Fibroblast of skin of right quadriceps (primary cell): ENCODE results near the gene RANGRF.

ENCODE experiments used
- DNase-seq: peaks from one replicate; pipeline ENCODE4 v3.0.0-alpha.2; 2013

The RANGRF gene

GRCh38 chr17:8275421-8276290, 12.8 kb upstream of the RANGRF start:
- DNase-seq = no peak

DNA sequence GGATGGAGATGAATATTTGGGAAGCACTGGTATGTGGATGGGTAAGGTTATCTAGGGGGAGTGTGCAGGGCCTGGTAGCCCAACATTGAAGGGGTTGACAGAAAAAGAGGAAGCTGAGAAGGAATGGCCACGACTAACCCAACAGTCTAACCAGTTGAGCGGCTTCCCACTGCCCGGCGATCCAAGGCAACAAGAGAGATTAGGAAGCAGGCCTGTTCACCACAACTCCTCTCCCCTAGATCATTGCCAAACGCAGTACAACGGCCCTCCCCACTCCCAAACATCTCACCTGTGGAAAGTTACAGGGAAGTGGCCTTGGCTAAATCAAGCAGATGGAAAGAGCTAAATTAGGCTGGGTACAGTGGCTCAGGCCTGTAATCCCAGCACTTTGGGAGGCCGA, 11.2 kb upstream of the RANGRF start:
- DNase-seq = no peak

DNA sequence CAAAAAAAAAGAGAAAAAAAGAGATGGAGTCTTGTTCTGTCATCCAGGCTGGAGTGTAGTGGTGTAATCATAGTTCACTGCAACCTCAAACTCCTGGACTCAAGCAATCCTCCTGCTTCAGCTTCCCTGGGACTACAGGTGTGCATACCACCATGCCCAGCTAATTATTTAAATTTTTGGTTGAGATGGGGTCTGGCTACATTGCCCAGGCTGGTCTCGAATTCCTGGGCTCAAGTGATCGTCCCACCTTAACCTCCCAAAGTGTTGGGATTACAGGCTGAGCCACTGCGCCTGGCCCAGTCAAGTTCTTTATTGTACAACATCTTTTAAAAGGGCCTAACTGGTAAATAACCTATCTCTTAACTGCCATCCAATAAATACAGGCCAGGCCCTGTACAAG, 6.1 kb upstream of the RANGRF start:
- DNase-seq = no peak

GRCh38 chr17:8283356-8283755, 5.1 kb upstream of the RANGRF start:
- no peak for DNase-seq

- no peak for DNase-seq
Observed at GRCh38 chr17:8284126-8284525, 4.3 kb upstream of the RANGRF start.

GRCh38 chr17:8285270-8286181, 2.9 kb upstream of the RANGRF start:
- DNase-seq = no peak

DNA sequence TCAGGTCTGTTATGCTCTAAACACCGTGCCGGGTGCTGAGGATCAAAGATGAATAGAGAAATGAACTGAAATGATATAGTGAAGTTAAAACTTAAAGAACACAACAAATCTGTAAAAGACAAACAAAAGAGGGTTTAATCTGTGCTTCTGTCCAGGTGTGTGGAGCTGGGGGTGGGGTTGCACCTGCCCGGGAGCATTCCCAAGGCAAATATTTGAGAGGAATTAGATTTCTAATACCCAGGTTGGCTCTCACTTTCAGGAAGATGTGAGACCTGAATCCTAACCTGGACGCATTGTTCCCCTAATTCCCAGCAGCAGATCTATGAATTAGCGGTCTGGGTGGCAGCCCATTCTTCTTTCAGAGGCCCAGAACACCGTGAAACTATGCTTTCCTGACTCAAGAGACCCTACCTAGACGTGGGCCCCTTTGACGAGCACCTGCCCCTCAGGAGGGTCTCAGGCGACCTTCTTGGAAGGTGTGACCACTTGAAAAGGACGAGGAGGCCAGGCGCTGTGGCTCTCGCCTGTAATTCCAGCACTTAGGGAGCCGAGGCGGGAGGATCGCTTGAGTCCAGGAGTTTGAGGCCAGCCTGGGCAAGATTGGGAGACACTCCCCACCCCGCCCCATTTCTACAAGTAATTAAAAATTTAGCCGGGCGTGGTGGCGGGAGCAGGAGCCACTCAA, 677 bp upstream of the RANGRF start:
- no peak for DNase-seq

GRCh38 chr17:8289103-8289397, 580 bp downstream of the RANGRF start:
- DNase-seq = no peak

DNA sequence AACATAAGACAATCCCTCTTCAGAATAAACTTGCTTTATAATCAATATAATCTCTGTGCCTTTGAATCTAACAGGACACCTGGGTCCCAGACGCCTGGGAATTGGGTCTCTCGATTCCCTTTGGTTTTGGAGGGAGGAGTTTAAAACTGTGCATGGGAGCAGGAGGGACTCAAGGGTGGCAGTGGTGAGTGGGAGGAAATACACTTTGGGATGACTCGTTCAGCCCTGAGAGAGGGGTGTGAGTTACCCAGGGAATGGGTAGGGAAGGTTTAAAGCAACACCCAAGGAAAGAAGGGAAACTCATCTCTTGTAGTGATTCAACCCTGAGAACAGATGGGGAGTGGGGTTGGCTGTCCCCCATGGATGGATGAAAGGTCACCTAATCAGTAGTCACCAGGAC, 1.6 kb downstream of the RANGRF start:
- DNase-seq = no peak

DNA sequence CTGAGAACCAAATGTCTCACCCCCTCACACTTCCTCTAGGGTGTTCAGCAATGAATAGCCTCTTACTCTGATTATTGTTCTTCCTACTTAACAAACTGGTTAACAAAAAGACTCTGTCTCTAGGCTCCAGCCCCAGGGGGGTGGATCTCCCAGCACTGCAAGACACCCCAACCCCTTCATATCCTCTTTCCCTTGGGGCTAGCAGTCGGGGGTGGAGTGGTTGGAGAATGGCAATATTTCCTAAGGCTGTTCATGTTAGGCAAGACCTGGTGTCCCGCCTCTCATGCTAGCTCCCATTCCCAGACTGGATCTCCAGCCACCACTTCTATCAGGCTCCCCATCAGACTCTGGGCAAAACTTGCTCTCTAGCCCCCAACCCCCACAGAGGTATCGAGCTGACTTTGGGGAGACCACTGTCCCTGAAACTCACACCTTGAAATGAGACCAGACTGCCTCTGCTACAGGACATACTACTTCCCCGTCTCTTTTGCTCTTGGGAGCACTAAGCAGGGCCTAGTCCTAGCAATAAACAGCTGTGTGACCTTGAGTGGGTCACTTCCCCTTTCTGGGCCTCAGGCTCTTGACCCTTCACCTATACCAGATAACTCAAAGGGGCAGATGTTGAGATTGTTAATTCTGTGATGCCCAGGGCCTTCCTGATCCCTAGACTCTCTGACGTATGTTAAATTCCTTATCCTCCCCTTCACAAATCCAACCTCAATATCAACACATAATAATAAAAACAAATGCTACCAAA, 4.3 kb downstream of the RANGRF start:
- no peak for DNase-seq

GRCh38 chr17:8294361-8294760, 5.9 kb downstream of the RANGRF start:
- no peak for DNase-seq

DNA sequence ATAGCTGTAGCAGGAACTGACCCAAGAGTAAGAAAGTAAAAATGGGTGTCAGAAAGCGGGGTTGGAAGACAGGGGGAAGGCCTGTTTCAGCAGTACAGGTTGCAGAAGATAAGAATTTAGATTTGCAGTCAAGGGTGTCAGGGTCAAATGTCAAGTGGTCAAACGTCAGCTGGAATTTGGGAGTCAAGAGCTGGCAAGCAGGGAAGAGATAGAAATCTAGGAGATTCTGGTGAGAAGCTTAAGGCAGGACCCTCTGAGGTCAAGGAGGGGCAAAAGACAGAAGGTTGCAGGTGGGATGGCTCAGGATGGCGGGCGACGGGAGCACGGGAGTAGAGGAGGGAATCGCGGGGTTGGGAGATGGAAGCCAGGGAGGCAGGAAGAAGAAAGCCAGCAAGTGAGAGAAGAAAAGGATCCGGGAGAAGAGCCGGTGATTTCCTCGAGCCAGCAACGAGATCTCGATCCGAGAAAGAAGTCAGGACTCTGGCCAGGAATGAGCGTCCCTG, 6.4 kb downstream of the RANGRF start:
- DNase-seq = no peak

GRCh38 chr17:8300226-8300625, 11.8 kb downstream of the RANGRF start:
- DNase-seq = no peak

GRCh38 chr17:8300627-8301242, 12.3 kb downstream of the RANGRF start:
- peak; percentile 60 for DNase-seq

GRCh38 chr17:8310601-8311123, 22.2 kb downstream of the RANGRF start:
- DNase-seq = no peak

DNA sequence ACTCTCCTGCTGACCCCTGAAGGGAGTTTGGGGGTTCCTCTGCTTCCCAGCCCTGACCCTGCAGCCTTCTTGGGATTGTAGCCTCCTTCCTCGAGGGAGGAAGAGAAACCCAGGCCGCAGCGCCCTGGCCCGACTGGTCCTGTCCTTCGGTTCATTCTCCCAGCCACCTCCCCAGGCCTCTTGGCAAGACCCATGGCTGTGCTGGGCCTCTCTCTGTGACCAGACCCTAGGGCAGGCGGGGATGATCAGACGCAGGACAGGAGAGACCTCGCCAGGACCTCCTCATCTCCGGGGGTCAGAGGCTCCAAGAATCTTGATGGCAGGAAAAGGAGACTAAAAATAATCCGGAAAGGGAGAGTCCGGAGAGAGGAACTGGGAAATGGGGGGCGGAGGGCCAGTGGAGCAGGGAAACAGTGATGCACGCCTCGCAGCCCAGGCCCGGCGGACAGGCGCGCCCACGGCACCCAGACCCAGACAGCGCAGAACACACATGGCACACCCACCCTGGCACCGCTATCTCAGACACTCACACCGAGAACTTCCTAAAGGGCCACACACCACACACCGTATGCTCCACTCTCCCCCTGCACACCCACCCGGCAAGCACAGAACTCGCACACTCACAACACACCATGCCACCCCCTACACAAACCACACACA, 22.8 kb downstream of the RANGRF start:
- no peak for DNase-seq

GRCh38 chr17:8312251-8312650, 23.8 kb downstream of the RANGRF start:
- DNase-seq = no peak

DNA sequence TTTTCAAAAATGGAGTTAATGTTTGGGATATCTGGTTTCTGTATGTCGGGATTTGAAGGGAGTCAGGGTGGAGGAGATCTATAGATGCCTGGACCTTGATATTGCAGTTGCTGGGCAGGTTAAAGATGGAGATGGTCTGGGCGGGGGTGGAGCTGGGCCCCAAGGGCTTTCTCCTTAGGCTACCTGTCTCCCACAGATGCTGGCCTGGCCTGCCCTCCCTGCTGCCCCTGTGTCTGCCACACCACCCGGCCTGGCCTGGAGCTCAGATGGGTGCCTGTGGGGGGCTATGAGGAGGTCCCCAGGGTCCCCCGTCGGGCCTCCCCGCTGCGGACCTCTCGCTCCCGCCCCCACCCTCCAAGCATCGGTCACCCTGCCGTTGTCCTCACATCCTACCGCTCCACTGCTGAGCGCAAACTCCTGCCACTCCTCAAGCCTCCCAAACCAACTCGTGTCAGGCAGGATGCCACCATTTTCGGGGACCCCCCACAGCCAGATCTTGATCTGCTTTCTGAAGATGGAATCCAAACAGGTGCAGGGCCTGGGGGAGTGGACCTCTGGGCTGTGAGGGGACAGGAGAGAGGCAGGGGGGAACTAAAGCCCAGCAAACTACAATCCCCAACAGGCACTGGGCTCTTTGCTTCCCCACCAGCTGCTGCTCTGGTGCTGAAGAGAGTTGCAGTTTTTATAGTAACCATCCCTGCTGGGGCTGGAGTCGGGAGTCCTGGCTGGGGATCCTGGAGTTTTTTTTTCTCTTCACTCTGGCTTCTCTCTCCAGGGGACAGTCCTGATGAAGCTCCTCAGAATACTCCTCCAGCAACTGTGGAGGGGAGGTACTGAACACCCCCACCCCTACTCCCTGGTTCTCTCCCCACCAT, 24.5 kb downstream of the RANGRF start:
- no peak for DNase-seq

GRCh38 chr17:8314797-8315763, 26.6 kb downstream of the RANGRF start:
- no peak for DNase-seq
